ENCODE results near the gene CCRL2. TPM values are rescaled to one million over a fixed set of nuclear protein-coding genes. Genes with fewer than 3 reads are reported as not detected.

Gene CCRL2
- total RNA-seq, 1 experiment from 2014 or later = not detected

DNA sequence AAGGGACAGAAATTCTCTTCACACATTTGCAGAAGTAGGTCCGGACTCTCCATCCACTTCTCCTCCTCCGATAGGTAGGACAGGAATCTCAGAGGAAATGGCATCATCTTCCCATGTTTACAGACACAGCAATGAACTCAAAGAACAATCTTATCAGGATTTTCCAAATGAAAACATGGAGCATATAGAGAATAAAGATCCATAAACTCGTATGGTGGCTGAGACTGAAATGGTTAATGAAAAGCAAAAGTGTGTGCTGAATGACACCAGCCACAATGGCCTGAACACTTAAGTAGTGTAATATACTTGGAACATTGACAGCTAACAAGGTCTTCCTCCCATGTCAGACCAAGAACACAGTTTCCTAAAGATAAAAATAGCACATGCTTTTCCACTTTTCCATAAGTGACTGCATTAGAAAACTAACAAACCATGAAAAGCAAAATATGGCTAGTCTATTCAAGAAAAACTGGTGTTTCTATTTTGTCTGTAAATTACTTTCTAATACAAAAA lies 5.8 kb downstream of the CCRL2 start:
- Histone ChIP-seq H3K14ac (ENCODE audit: insufficient read depth, low read length) (no peak overlapping the region), H2BK120ac (ENCODE audit: low read depth, low read length, poor library complexity, severe bottlenecking) (no peak overlapping the region), H3K27me3 (ENCODE audit: insufficient read depth, low read length) (no peaks in the 10 kb centered on the region), H3K27ac (ENCODE audit: insufficient read length, low read depth, low read length) (no peak overlapping the region), H2BK12ac (ENCODE audit: insufficient read length, low read depth, low read length) (no peak overlapping the region), H3K4me1 (ENCODE audit: insufficient read depth, low read length) (no peaks in the 10 kb centered on the region), H4K5ac (ENCODE audit: insufficient read length, low read depth, low read length) (no peak overlapping the region), H3K79me1 (ENCODE audit: insufficient read depth, low read depth, low read length, poor library complexity, severe bottlenecking) (no peaks in the 10 kb centered on the region), H2BK20ac (ENCODE audit: low read depth, low read length, poor library complexity, severe bottlenecking) (no peak overlapping the region), H3K9ac (ENCODE audit: extremely low read depth, insufficient read length, low read length) (no peak overlapping the region), H2BK5ac (ENCODE audit: insufficient read length, low read length) (no peak overlapping the region), H2AK5ac (ENCODE audit: insufficient read length, low read length) (no peak overlapping the region), H4K91ac (ENCODE audit: insufficient read length, low read depth, low read length) (no peak overlapping the region), H3K9me3 (ENCODE audit: control insufficient read depth, low read depth, low read length) (no peaks in the 10 kb centered on the region), H2AFZ (ENCODE audit: low read length) (no peak overlapping the region), H3K56ac (ENCODE audit: insufficient read length, low read depth, low read length) (no peak overlapping the region), H3K4me2 (ENCODE audit: insufficient read depth, insufficient read length, low read length) (no peak overlapping the region), H3K4ac (ENCODE audit: low read depth, low read length) (no peak overlapping the region), H3T11ph (ENCODE audit: low read length) (no peak overlapping the region), H3K23ac (ENCODE audit: insufficient read length, low read depth, low read length) (no peak overlapping the region), H3K18ac (ENCODE audit: insufficient read length, low read depth, low read length) (no peak overlapping the region), H2BK15ac (ENCODE audit: low read depth, low read length) (no peak overlapping the region), H4K8ac (replicated peaks; ENCODE audit: insufficient read length, low read depth, low read length) (no peak overlapping the region), H3K23me2 (ENCODE audit: insufficient read length, low read depth, low read length, poor library complexity, severe bottlenecking) (no peaks in the 10 kb centered on the region), H4K20me1 (ENCODE audit: control insufficient read depth, insufficient read depth, insufficient read length) (no peaks in the 10 kb centered on the region), H3K79me2 (ENCODE audit: insufficient read depth, low read length) (no peaks in the 10 kb centered on the region)
- Mint-ChIP-seq H3K27ac (no peak overlapping the region), H3K9me3 (no peaks in the 10 kb centered on the region; a peak in 1 of 5 replicates), H3K4me1 (peaks cover 10 to 14% of the 10 kb centered on the region in 2 experiments), H3K36me3 (ENCODE audit: insufficient read depth in 1 of 3, low read depth in 3 of 3) (no peaks in the 10 kb centered on the region), H3K27me3 (ENCODE audit: low read depth) (no peaks in the 10 kb centered on the region; the same call in 1 of the 2 replicates), H3K4me3 (no peak overlapping the region)
- DNase-seq = no peak
- WGBS (ENCODE audit: extremely low coverage, insufficient read length, low lambda C conversion rate) = no CpG with 5 or more reads among the region's 3 CpGs
- TF ChIP-seq CTCF (conservative IDR thresholded peaks at IDR 0.05) = no peak

Data from H9 (cell line).